Measurements from ENCODE around the gene HMCN1.

Gene HMCN1

GRCh38 chr1:185803241-185803640 lies 69.0 kb downstream of the HMCN1 start:
- TF ChIP-seq CTCF (IDR thresholded peaks at IDR 0.05; ENCODE audit: low read depth, low read length), result no peak
- DNase-seq (ENCODE audit: extremely low read depth, low read depth), result no peak

- no peak for TF ChIP-seq CTCF (IDR thresholded peaks at IDR 0.05; ENCODE audit: low read depth, low read length)
- DNase-seq (ENCODE audit: extremely low read depth, low read depth), result no peak
Observed at GRCh38 chr1:185804206-185804605, 70.0 kb downstream of the HMCN1 start.

- DNase-seq (ENCODE audit: extremely low read depth, low read depth), result no peak
- TF ChIP-seq CTCF (IDR thresholded peaks at IDR 0.05; ENCODE audit: low read depth, low read length), result no peak
Observed at GRCh38 chr1:185804608-185805007, 70.4 kb downstream of the HMCN1 start.

GRCh38 chr1:185807275-185807674 lies 73.1 kb downstream of the HMCN1 start:
- DNase-seq (ENCODE audit: extremely low read depth, low read depth), result no peak
- no peak for TF ChIP-seq CTCF (IDR thresholded peaks at IDR 0.05; ENCODE audit: low read depth, low read length)

GRCh38 chr1:185808631-185809030 lies 74.4 kb downstream of the HMCN1 start:
- no peak for TF ChIP-seq CTCF (IDR thresholded peaks at IDR 0.05; ENCODE audit: low read depth, low read length)
- no peak for DNase-seq (ENCODE audit: extremely low read depth, low read depth)

GRCh38 chr1:185811073-185811709 lies 77.0 kb downstream of the HMCN1 start:
- DNase-seq (ENCODE audit: extremely low read depth, low read depth), result no peak
- no peak for TF ChIP-seq CTCF (IDR thresholded peaks at IDR 0.05; ENCODE audit: low read depth, low read length)

GRCh38 chr1:185812934-185813333 lies 78.7 kb downstream of the HMCN1 start:
- DNase-seq (ENCODE audit: extremely low read depth, low read depth), result no peak
- no peak for TF ChIP-seq CTCF (IDR thresholded peaks at IDR 0.05; ENCODE audit: low read depth, low read length)
